Neural crest cell (in vitro differentiated cells): ENCODE data around the gene COL20A1. TPM values are rescaled to one million over a fixed set of nuclear protein-coding genes. Genes with fewer than 3 reads are reported as not detected.

Source experiments
- DNase-seq: peaks from one replicate; pipeline ENCODE4 v3.0.0; 2021; ENCODE audit warnings: low read depth, mixed read lengths, low spot score
- H3K27ac Mint-ChIP-seq: one replicate; pipeline ENCODE4 v1.8.0; 2021; ENCODE audit warnings: mild to moderate bottlenecking, mixed read lengths; ENCODE audit not compliant: unreplicated experiment
- H3K27me3 Mint-ChIP-seq: 2 replicates; pipeline ENCODE4 v1.8.0; 2021; ENCODE audit warnings: low read depth, mild to moderate bottlenecking, mixed read lengths
- H3K36me3 Mint-ChIP-seq: 2 replicates; pipeline ENCODE4 v1.8.0; 2021; ENCODE audit warnings: low read depth, mild to moderate bottlenecking, mixed read lengths
- H3K4me1 Mint-ChIP-seq: 2 replicates; pipeline ENCODE4 v1.8.0; 2021; ENCODE audit warnings: mixed read lengths
- H3K4me3 Mint-ChIP-seq: one replicate; pipeline ENCODE4 v1.8.0; 2021; ENCODE audit warnings: mild to moderate bottlenecking, mixed read lengths
- H3K9me3 Mint-ChIP-seq: 2 replicates; pipeline ENCODE4 v1.8.0; 2021; ENCODE audit warnings: mixed read lengths
- total RNA-seq: library from RNA; stranded (reverse); gene quantifications from 2 replicates; pipeline ENCODE4 v1.2.1, GENCODE V29; 2021
- TF ChIP-seq, protein P1 (sequence below): fragments of 200-600 bp; sonication (generic); conservative IDR thresholded peaks from 2 replicates; pipeline ENCODE4 v1.5.0; 2021; ENCODE audit warnings: antibody characterized with exemption, mild to moderate bottlenecking

Gene COL20A1
- total RNA-seq, 1 donor from 2014 or later = 10.2 TPM

DNA sequence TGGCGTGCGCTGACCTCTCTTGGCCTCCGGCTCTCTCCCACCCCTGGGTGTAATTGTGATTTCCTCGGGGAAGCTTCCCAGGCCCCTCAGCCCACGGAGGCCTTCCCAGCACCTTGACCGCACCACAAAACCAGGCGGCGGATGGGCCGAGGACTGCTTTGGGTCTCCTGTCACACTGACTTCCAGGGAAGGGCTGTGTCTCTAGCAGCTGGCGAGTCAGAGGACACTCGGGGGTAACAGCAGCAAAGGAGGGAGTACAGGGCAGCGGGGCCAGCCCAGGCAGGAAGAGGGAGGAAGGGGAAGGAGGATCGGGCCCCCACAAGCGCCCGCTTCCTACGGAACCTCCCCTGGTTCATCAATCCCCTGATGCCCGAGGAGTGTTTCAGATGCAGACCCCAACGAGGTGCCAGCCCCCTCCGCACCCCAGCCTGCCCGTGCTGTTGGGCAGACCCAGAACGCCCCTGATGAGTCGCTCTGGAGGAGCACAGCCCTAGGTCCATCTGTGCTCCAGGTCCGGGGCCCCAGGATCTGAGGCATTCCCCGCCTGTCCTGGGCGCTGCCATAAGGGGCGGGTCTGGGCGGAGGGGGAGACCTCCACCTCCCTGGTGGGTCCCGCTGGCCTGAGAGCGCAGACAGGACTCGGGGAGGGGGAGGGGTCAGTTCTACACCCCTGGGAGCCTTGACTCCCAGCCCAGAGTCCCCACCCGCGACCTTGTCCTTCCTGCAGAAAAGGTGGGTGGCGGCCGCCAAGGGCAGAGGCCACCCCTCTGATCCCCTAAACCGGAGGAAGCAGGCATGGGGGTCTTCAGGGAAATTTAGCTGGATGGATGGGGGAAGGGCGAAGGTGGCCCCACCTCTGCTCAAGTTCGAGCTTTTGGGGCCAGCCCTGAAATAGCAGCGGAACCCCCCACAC lies 67.2 kb downstream of the COL20A1 start:
- no peak overlapping the region for H3K27ac Mint-ChIP-seq
- H3K4me3 Mint-ChIP-seq = no peak overlapping the region
- peaks cover 26% of the 10 kb centered on the region for H3K27me3 Mint-ChIP-seq
- H3K4me1 Mint-ChIP-seq = peaks cover 19% of the 10 kb centered on the region
- DNase-seq = no peak
- H3K36me3 Mint-ChIP-seq = no peaks in the 10 kb centered on the region
- TF ChIP-seq, protein P1, sequence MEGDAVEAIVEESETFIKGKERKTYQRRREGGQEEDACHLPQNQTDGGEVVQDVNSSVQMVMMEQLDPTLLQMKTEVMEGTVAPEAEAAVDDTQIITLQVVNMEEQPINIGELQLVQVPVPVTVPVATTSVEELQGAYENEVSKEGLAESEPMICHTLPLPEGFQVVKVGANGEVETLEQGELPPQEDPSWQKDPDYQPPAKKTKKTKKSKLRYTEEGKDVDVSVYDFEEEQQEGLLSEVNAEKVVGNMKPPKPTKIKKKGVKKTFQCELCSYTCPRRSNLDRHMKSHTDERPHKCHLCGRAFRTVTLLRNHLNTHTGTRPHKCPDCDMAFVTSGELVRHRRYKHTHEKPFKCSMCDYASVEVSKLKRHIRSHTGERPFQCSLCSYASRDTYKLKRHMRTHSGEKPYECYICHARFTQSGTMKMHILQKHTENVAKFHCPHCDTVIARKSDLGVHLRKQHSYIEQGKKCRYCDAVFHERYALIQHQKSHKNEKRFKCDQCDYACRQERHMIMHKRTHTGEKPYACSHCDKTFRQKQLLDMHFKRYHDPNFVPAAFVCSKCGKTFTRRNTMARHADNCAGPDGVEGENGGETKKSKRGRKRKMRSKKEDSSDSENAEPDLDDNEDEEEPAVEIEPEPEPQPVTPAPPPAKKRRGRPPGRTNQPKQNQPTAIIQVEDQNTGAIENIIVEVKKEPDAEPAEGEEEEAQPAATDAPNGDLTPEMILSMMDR = no peak
- H3K9me3 Mint-ChIP-seq = no peaks in the 10 kb centered on the region

DNA sequence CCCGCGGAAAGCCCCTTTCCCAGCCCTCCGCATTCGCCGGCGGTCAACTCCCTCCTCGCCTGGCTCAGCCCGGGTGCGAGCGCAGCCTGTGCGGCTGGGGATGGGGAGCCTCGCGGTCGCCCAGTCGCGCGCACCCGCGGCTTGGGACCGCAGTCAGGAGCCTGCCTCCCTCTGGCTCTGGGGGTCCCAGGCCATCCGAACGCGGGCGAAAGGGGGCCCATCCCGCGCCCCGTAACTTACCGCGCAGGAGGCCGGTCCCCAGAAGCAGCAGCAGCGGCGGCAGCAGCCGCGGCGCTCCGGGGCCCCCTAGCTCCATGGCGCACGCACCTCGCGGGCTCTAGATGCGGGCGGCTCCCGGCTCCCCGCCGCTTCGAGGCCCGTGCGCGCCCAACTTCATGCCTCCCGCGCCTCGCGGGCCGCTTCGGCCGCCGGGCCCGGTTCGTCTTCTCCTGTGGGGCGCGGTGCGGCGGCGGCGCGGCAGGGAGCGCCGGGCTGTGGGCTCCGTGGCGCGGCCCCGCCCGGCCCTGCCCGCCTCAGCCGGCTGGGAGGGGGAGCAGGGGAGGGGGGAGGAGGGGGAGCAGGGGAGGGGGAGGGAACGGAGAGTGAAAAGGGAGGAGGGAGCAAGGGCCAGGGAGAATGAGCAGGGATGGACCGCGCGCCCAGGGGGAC lies 68.0 kb downstream of the COL20A1 start, which contains the start of gene CHRNA4:
TSS of gene CHRNA4 (minus strand) at position 500 of the 669 bp plus-strand sequence. CDS start at position 316, 184 bp downstream.
- H3K9me3 Mint-ChIP-seq = no peaks in the 10 kb centered on the region
- H3K4me3 Mint-ChIP-seq = no peak within 1 kb of the TSS
- peaks cover 26% of the 10 kb centered on the region for H3K27me3 Mint-ChIP-seq
- H3K4me1 Mint-ChIP-seq = peaks cover 19% of the 10 kb centered on the region
- H3K27ac Mint-ChIP-seq = no peak within 1 kb of the TSS
- DNase-seq = no peak
- TF ChIP-seq, protein P1 = no peak
- H3K36me3 Mint-ChIP-seq = no peaks in the 10 kb centered on the region

GRCh38 chr20:63361519-63362435 lies 68.8 kb downstream of the COL20A1 start:
- DNase-seq = no peak
- peaks cover 26% of the 10 kb centered on the region for H3K27me3 Mint-ChIP-seq
- peak overlapping the region; percentile 74 for H3K4me3 Mint-ChIP-seq
- H3K9me3 Mint-ChIP-seq = no peaks in the 10 kb centered on the region
- H3K27ac Mint-ChIP-seq = no peak overlapping the region
- TF ChIP-seq, protein P1 = no peak
- peaks cover 19% of the 10 kb centered on the region for H3K4me1 Mint-ChIP-seq
- no peaks in the 10 kb centered on the region for H3K36me3 Mint-ChIP-seq

DNA sequence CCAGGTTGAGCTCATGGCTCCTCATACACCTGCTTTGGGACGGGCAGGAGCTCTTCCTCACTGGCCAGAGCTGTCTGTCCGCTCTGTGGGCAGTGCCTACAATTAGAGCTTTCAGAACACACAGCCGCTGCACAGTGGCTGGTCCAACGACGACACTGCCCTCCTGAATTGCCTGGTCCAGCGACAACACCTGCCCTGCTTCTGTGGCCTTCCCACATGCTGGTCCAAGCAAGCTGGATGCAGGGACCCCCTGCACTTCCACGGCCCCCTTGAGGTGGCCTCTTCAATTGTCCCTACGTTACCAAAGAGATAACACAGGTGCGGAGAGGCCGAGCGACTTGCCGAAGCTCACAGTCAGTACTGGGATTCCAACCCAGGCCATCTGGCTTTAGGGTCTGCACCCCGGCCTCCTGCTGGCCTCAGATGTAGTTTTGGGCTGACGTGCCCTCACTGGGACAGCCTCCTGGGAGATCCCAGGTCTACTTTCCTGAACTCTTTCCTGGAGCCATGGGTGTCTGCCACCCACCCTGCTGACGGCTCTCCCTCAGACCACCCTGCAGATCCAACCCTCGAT lies 69.5 kb downstream of the COL20A1 start:
- no peaks in the 10 kb centered on the region for H3K36me3 Mint-ChIP-seq
- TF ChIP-seq, protein P1 = no peak
- no peak for DNase-seq
- H3K9me3 Mint-ChIP-seq = no peaks in the 10 kb centered on the region
- H3K4me3 Mint-ChIP-seq = peak overlapping the region; percentile 74
- H3K27ac Mint-ChIP-seq = no peak overlapping the region
- H3K27me3 Mint-ChIP-seq = peaks cover 26% of the 10 kb centered on the region
- peaks cover 26% of the 10 kb centered on the region for H3K4me1 Mint-ChIP-seq
